GM11168 (cell line): ENCODE measurements around the gene GPD1L.
"Not testable (repeated sequence)": the region's sequence is repeated elsewhere in the genome, so short reads cannot be mapped to it uniquely, and the experiment has no call there.

Source experiments
- in situ Hi-C: fragments of 300-500 bp; cut with MboI; formaldehyde crosslinking; loops from one replicate; pipeline ENCODE4 v1.12.0; 2022; ENCODE audit warnings: low sequenced_read_pairs; ENCODE audit not compliant: unreplicated experiment

GPD1L gene

GRCh38 chr3:32104492-32104891, 1.9 kb upstream of the GPD1L start:
- in situ Hi-C loops = no loop called here

- in situ Hi-C loops = no loop called here
Measured at GRCh38 chr3:32105291-32106131, 909 bp upstream of the GPD1L start.

GRCh38 chr3:32106929-32107362, 526 bp downstream of the GPD1L start:
- in situ Hi-C loops = no loop called here

- in situ Hi-C loops = not testable (repeated sequence)
Measured at GRCh38 chr3:32108224-32108623, 1.8 kb downstream of the GPD1L start.

GRCh38 chr3:32109256-32109655, 2.8 kb downstream of the GPD1L start:
- in situ Hi-C loops = no loop called here

- in situ Hi-C loops = no loop called here
Measured at GRCh38 chr3:32110233-32110760, 3.9 kb downstream of the GPD1L start.

- in situ Hi-C loops = no loop called here
Measured at GRCh38 chr3:32111560-32111959, 5.1 kb downstream of the GPD1L start.

GRCh38 chr3:32113566-32113965, 7.1 kb downstream of the GPD1L start:
- in situ Hi-C loops = no loop called here

- in situ Hi-C loops = no loop called here
Measured at GRCh38 chr3:32113981-32114545, 7.6 kb downstream of the GPD1L start.

GRCh38 chr3:32114546-32115386, 8.3 kb downstream of the GPD1L start:
- in situ Hi-C loops = not testable (repeated sequence)

GRCh38 chr3:32117320-32117719, 10.9 kb downstream of the GPD1L start:
- in situ Hi-C loops = no loop called here

GRCh38 chr3:32118215-32118614, 11.8 kb downstream of the GPD1L start:
- in situ Hi-C loops = no loop called here

- in situ Hi-C loops = no loop called here
Measured at GRCh38 chr3:32120471-32120870, 14.1 kb downstream of the GPD1L start.

GRCh38 chr3:32121137-32121536, 14.7 kb downstream of the GPD1L start:
- in situ Hi-C loops = no loop called here

GRCh38 chr3:32123620-32124019, 17.2 kb downstream of the GPD1L start:
- in situ Hi-C loops = no loop called here

- in situ Hi-C loops = no loop called here
Measured at GRCh38 chr3:32125012-32125411, 18.6 kb downstream of the GPD1L start.

GRCh38 chr3:32126305-32127015, 20.0 kb downstream of the GPD1L start:
- in situ Hi-C loops = no loop called here

- in situ Hi-C loops = no loop called here
Measured at GRCh38 chr3:32127219-32127826, 20.9 kb downstream of the GPD1L start.

- in situ Hi-C loops = no loop called here
Measured at GRCh38 chr3:32128936-32129335, 22.5 kb downstream of the GPD1L start.

GRCh38 chr3:32129832-32130231, 23.4 kb downstream of the GPD1L start:
- in situ Hi-C loops = no loop called here
